Measurements from ENCODE around the gene PDZRN3. TPM values are rescaled to one million over a fixed set of nuclear protein-coding genes. Genes with fewer than 3 reads are reported as not detected.

The PDZRN3 gene
- total and polyA plus RNA-seq, 2 donors (not counting 1 experiment from before 2014, with no cell fraction given), result 14.6 to 56.3 TPM

GRCh38 chr3:73652896-73653295 is 28.2 kb upstream of the PDZRN3 start:
- no peak overlapping the region for H2AFZ ChIP-seq (ENCODE audit: low read length)
- H4K20me1 ChIP-seq (ENCODE audit: control insufficient read depth, extremely low read depth, insufficient read depth, low read length), result no peaks in the 10 kb centered on the region
- H3K79me2 ChIP-seq (ENCODE audit: control insufficient read depth, insufficient read depth, low read length), result no peaks in the 10 kb centered on the region
- no peak overlapping the region for H3K4me3 ChIP-seq (replicated peaks in 1 of 4; ENCODE audit: control extremely low read depth in 1 of 4, insufficient read depth in 1 of 4, low read depth in 3 of 4, low read length in 4 of 4)
- TF ChIP-seq EZH2 (IDR thresholded peaks at IDR 0.05; ENCODE audit: low read length, missing control alignments), result no peak
- no peak overlapping the region for H3K27ac ChIP-seq (ENCODE audit: insufficient read depth, low read length)
- H3K9me3 ChIP-seq (ENCODE audit: control insufficient read depth, insufficient read depth, low read depth, low read length), result no peaks in the 10 kb centered on the region
- DNase-seq (ENCODE audit: low read depth in 2 of 2), result no peak
- no peaks in the 10 kb centered on the region for H3K27me3 ChIP-seq (ENCODE audit: control insufficient read depth, insufficient read depth, low read length)
- no peak overlapping the region for H3K4me2 ChIP-seq (ENCODE audit: extremely low read depth, insufficient read depth, low read length)
- no peaks in the 10 kb centered on the region for H3K36me3 ChIP-seq (ENCODE audit: control insufficient read depth, insufficient read depth, low read length)
- no peak overlapping the region for H3K9ac ChIP-seq (ENCODE audit: insufficient read depth, low read length)
- H3K4me1 ChIP-seq (ENCODE audit: control insufficient read depth, extremely low read depth, insufficient read depth, low read length), result no peaks in the 10 kb centered on the region

- peak; percentile 14 to 16 for DNase-seq (ENCODE audit: low read depth in 2 of 2)
- H2AFZ ChIP-seq (ENCODE audit: low read length), result no peak overlapping the region
Measured at GRCh38 chr3:73637042-73637441, 12.3 kb upstream of the PDZRN3 start.

GRCh38 chr3:73635254-73635653 is 10.5 kb upstream of the PDZRN3 start:
- H3K9ac ChIP-seq (ENCODE audit: insufficient read depth, low read length), result no peak overlapping the region
- no peaks in the 10 kb centered on the region for H4K20me1 ChIP-seq (ENCODE audit: control insufficient read depth, extremely low read depth, insufficient read depth, low read length)
- no peaks in the 10 kb centered on the region for H3K79me2 ChIP-seq (ENCODE audit: control insufficient read depth, insufficient read depth, low read length)
- H2AFZ ChIP-seq (ENCODE audit: low read length), result no peak overlapping the region
- H3K4me1 ChIP-seq (ENCODE audit: control insufficient read depth, extremely low read depth, insufficient read depth, low read length), result peaks cover 6% of the 10 kb centered on the region
- TF ChIP-seq EZH2 (IDR thresholded peaks at IDR 0.05; ENCODE audit: low read length, missing control alignments) (no peak), CTCF (conservative IDR thresholded peaks at IDR 0.05 in 1 of 2, IDR thresholded peaks at IDR 0.05 in 1 of 2; ENCODE audit: low read depth in 1 of 2, low read length in 2 of 2) (no peak)
- H3K9me3 ChIP-seq (ENCODE audit: control insufficient read depth, insufficient read depth, low read depth, low read length), result no peaks in the 10 kb centered on the region
- H3K36me3 ChIP-seq (ENCODE audit: control insufficient read depth, insufficient read depth, low read length), result no peaks in the 10 kb centered on the region
- no peak overlapping the region for H3K4me2 ChIP-seq (ENCODE audit: extremely low read depth, insufficient read depth, low read length)
- no peak for DNase-seq (ENCODE audit: low read depth in 2 of 2)
- H3K4me3 ChIP-seq (replicated peaks in 1 of 4; ENCODE audit: control extremely low read depth in 1 of 4, insufficient read depth in 1 of 4, low read depth in 3 of 4, low read length in 4 of 4), result no peak overlapping the region
- no peak overlapping the region for H3K27ac ChIP-seq (ENCODE audit: insufficient read depth, low read length)
- H3K27me3 ChIP-seq (ENCODE audit: control insufficient read depth, insufficient read depth, low read length), result no peaks in the 10 kb centered on the region

More at GRCh38 chr3:73637042-73637441, 12.3 kb upstream of the PDZRN3 start:
- Histone ChIP-seq H3K9me3 (ENCODE audit: control insufficient read depth, insufficient read depth, low read depth, low read length) (no peaks in the 10 kb centered on the region), H3K4me3 (replicated peaks in 1 of 4; ENCODE audit: control extremely low read depth in 1 of 4, insufficient read depth in 1 of 4, low read depth in 3 of 4, low read length in 4 of 4) (no peak overlapping the region), H3K27me3 (ENCODE audit: control insufficient read depth, insufficient read depth, low read length) (no peaks in the 10 kb centered on the region), H3K27ac (ENCODE audit: insufficient read depth, low read length) (no peak overlapping the region), H3K79me2 (ENCODE audit: control insufficient read depth, insufficient read depth, low read length) (no peaks in the 10 kb centered on the region), H3K4me1 (ENCODE audit: control insufficient read depth, extremely low read depth, insufficient read depth, low read length) (peaks cover 6% of the 10 kb centered on the region), H3K36me3 (ENCODE audit: control insufficient read depth, insufficient read depth, low read length) (no peaks in the 10 kb centered on the region), H4K20me1 (ENCODE audit: control insufficient read depth, extremely low read depth, insufficient read depth, low read length) (no peaks in the 10 kb centered on the region), H3K4me2 (ENCODE audit: extremely low read depth, insufficient read depth, low read length) (no peak overlapping the region), H3K9ac (ENCODE audit: insufficient read depth, low read length) (no peak overlapping the region)
- no peak for TF ChIP-seq CTCF (conservative IDR thresholded peaks at IDR 0.05 in 1 of 2, IDR thresholded peaks at IDR 0.05 in 1 of 2; ENCODE audit: low read depth in 1 of 2, low read length in 2 of 2)

Measured in fibroblast of lung (primary cell).